Activated CD8-positive, alpha-beta memory T cell treated with anti-CD3 and anti-CD28 coated beads, Interleukin-2, amount 50 U/mL, for 24 hours (primary cell): Measurements from ENCODE around the gene SOX12.

Experiments
- DNase-seq: peaks from one replicate; pipeline ENCODE4 v3.0.0-alpha.2; 2020; ENCODE audit errors: extremely low read depth

SOX12 gene

GRCh38 chr20:325045-325888, at the start of gene SOX12:
TSS of gene SOX12 (plus strand) at chr20:325552. CDS start at chr20:325925, 373 bp downstream.
- DNase-seq: peak; percentile 91

DNA sequence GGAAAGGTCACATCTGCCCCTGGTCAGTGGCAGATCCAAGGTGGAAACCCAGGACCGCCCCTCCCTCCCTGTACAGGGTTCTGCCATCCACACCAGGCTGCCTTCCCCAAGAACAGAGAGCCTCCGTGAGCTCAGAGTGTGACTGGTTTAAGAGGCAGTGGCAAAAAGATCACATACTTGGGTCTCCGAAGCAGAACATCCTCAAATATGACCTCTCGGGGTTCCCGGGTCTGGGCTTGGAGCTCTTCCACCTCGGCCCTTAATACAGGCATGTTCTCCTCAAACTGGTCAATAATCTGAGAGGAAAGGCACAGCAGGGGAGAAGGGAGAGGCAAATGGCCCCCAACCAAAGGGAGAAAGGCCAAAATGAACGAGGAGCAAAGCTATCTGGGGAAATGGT, 49.6 kb upstream of the SOX12 start:
- DNase-seq: no peak

DNA sequence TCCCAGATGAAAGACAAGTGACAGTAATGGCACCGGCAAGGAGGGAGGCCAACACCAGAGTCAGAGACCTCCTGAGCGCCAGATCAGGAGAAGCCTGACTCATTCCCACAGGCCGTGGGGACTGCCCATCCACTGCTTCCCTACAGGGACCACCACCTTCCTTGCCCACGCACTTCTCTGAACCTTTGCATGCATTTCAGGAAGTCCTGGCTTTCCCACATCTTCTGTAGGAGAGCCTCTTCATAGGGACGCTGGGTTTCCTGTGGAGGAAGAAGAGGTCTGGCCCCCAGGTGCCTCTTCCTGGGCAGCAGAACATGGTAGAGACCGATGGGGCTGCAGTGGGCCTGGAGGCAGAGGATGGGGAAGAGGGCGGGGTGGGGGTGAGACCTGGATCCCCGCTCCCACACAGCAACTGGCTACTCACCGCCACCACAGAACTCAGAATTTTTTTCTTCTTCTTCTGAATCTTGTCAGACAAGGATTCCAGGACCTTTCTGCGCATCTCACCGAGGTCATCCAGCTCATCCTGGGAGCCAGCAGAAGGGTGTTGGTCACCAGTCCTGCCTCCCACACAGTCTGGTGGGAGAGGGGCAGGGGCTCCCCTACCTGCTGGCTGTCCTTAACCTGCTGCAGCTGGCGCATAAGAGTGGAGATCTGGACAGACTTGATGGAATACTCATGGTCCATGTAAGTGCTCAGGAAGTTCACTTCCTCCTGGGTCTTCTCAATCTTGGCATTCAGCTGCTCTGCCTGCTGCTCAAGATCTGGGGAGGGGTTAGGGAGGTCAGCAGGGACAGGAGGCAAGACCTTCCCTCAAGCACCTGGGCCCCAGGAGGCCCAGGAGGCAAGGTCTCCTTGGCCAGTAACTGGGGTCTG, 48.5 kb upstream of the SOX12 start:
- no peak for DNase-seq

- DNase-seq: no peak
These were observed 47.9 kb upstream of the SOX12 start for GRCh38 chr20:277496-277781.

DNA sequence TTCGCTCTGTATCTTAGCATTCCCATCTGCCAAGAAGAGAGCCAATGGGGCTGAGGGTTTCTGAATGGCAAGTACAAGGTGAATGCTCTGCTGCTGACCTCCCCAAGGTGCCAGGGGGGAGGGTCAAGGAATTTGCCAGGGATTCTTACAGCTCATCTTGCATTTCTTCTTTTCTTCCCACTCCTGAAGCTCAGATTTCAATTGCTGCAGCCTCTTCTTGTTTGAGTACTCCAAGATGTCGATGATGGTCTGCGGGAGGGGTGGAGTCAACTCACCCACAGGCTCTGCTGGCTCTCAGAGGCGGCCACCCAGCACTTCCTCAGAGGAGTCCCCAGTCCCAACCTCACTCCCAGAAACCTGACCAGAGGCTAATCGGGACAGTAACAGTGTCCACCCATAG, 47.2 kb upstream of the SOX12 start:
- DNase-seq: no peak

- no peak for DNase-seq
These were observed 46.5 kb upstream of the SOX12 start for GRCh38 chr20:278607-279571.

- no peak for DNase-seq
These were observed 41.2 kb upstream of the SOX12 start for GRCh38 chr20:284172-284571.

DNA sequence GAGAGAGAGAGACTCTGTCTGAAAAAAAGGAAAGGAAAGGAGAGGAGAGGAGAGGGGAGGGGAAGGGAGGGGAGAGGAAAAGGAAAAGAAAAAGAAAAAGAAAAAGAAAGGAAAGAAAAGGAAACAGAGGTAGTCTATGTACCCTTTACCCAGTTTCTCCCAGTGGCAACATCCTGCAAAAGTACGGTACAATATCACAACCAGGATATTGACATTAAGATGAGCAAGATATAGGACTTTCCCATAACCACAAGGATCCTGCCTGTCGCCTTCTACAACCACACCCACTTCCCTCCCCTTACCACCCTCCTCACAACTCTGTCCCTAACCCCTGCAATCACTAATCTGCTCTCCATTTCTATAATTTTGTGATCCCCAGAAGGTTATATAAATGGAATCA, 38.8 kb upstream of the SOX12 start:
- no peak for DNase-seq

DNA sequence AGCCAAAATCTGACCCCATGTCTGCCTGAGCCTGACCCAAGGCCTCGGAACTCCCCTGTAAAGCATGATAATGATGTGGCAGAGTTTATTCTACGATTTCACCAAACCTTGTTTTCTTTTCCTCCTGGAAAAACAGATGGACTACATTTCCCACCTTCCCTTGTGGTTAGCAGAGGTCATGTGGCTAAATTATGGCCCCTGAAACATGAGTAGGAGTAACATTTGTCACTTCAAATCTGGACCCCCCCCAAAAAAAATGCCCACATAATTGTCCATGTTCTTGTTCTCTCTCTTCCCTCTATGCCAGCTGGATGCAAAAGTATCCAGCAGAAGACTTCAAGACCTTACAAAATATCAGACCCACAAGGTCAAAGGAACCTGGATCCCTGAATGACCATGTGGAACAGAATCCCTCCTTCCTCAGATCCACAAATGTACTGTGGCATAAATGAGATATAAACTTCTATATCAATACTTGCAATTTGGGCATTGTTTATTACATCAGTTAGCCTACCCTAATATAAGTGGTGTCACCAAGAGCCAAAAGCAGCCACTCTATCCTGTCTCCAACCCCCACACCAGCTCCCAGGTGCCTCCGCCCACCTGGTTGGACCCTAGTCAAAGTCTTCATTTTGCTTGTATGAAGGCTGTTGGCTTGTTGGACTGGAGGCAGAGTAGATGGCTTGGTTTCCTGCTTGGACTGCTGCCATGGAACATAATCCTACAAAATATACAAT, 36.2 kb upstream of the SOX12 start:
- DNase-seq: no peak

DNA sequence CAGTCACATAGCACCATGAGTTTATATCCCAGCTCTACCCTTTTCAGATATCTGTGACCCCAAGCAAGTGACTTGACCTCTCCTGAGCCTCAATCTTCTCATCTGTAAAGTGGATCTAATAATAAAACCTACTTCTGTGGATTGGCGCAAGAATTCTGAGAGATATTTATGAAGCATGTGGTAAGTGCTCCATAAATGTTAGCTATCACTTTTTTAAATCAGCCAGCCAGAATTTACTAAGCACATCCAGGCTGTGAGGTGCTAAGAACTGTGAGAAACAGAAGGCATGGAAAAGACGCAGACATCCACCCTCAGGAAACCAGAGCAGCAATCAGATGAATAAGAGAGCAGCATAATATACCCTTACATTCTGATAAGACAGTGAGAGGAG, 35.7 kb upstream of the SOX12 start:
- no peak for DNase-seq

DNA sequence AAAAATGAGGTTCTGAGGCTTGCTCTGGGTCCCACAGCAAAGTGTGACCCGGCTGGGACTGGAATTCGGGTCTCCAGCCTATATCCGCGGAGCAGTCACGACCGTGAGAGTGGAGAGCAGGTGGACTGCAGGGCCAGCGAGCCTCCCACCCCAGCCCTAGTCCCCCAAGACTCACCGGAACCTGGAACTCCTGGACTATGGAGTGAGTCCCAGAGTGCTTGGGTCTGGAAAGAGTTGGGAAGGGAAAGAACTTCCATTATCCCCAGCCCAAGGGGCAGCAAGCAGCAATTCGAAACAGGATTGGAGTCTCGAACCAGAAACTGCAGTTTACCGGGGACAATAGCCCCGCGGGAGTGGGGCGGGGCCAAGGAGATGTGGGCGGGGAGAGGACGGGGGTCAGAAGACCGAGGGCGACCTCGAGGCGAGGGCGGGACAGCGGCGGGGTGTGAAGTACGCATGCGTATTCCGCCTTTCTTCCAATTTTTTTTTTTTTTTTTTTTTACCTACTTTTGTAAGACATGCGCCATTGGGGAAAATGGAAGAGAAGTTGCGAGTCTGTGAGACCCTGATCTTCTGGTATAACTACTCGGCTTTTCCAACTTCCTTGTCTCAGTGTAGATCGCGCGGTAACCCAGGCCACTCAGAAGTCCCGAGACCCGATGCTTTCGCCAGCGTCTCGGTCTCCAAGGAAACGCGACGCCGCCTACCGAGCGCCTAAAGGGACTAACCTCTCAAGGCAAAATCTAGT, 35.1 kb upstream of the SOX12 start, which contains the start of gene C20orf96:
C20orf96 (minus strand) TSS at position 667 of the 748 bp plus-strand sequence; CDS start at position 527, 140 bp downstream.
- peak; percentile 64 for DNase-seq

DNA sequence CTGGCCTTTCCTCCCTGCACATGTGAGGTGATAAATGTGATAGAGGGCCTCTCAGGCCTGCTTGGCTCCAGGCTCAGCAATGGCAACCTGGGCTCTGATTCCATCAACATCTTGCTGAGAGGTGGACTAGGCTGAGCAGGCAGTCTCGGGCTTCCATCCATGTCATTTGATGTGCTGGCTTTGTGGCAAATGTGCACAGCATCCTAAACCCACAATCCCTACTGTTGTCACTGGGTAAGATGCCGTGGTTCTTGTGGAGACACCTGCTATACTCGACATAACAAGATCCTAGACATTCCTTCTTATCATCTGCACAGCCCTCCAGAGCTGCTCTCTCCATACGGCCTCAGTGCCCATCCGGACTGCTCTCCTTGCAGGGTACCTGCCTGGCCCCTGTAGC, 30.8 kb upstream of the SOX12 start:
- DNase-seq: no peak

GRCh38 chr20:295804-296203, 29.5 kb upstream of the SOX12 start:
- no peak for DNase-seq

DNA sequence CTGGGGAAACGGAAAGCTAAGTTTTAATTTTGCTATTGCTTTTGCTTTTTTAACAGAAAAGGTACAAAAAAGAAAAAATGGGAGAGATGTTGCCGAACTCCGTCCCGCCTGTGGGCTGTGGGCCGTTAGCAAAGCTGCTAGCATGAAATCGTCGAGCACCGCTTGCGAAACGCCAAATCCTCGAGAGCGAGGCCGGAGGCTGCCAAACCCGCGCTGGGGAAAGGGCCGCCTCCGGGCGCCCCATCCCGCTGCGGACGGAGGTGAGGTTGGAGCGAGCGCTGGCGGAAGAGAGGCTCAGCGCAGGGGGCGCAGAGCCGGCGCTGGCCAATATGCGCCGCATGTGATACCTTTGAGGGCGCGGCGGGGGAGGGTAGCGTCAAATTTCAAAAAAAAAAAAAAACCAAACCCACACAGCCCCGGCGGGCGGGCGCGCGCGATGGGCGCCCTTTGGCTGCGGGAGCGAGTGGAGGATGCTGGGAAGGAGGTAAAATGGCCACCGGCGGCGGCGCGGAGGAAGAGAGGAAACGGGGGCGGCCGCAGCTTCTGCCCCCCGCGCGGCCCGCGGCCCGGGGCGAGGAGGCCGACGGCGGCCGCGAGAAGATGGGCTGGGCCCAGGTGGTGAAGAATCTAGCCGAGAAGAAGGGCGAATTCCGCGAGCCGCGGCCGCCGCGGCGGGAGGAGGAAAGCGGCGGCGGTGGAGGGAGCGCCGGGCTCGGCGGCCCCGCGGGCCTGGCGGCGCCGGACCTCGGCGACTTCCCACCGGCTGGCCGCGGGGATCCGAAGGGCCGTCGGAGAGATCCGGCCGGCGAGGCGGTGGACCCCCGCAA, 28.0 kb upstream of the SOX12 start, which contains the start of gene ZCCHC3:
ZCCHC3 (plus strand) TSS at position 473 of the 827 bp plus-strand sequence; CDS start at position 490, 17 bp downstream.
- peak; percentile 50 for DNase-seq

GRCh38 chr20:297925-298775, 27.2 kb upstream of the SOX12 start:
- DNase-seq: peak; percentile 17

DNA sequence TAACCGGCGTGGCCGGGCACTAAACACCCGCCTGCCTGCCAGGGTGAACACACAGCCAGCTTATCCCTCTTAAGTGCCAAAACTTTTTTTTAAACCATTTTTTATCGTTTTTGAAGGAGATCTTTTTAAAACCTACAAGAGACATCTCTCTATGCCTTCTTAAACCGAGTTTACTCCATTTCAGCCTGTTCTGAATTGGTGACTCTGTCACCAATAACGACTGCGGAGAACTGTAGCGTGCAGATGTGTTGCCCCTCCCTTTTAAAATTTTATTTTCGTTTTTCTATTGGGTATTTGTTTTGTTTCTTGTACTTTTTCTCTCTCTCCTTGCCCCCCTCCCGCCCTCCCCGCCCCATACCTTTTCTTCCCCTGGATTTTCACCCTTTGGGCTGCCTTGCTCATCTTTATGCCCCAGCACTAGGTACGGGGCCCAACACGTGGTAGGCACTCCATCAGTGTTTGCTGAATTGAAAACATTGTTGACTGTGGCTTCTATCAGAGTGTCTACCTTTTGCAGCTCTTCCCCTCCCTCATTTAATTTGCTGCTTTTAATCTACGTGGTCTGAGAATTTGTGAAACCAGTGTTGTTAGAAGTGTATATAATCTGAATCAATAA, 26.5 kb upstream of the SOX12 start:
- no peak for DNase-seq

GRCh38 chr20:300345-300990, 24.9 kb upstream of the SOX12 start:
- no peak for DNase-seq
